Neural progenitor cell (in vitro differentiated cells): Measurements from ENCODE around the gene KIF16B.

ENCODE experiments used
- EZH2 ChIP-seq: fragments of 200-600 bp; sonication (generic); IDR thresholded peaks from 2 replicates; pipeline ENCODE4 v1.6.1; 2017; ENCODE audit warnings: antibody characterized with exemption, mild to moderate bottlenecking, moderate library complexity
- EZH2phosphoT487 ChIP-seq: fragments of 200-600 bp; sonication (generic); IDR thresholded peaks from 2 replicates; pipeline ENCODE4 v1.6.1; 2017; ENCODE audit warnings: antibody characterized with exemption
- TF ChIP-seq, protein P1 (sequence below): fragments of 200-600 bp; sonication (generic); IDR thresholded peaks from 2 replicates; pipeline ENCODE4 v1.5.1; 2017; ENCODE audit warnings: antibody characterized with exemption, mild to moderate bottlenecking

DNA sequence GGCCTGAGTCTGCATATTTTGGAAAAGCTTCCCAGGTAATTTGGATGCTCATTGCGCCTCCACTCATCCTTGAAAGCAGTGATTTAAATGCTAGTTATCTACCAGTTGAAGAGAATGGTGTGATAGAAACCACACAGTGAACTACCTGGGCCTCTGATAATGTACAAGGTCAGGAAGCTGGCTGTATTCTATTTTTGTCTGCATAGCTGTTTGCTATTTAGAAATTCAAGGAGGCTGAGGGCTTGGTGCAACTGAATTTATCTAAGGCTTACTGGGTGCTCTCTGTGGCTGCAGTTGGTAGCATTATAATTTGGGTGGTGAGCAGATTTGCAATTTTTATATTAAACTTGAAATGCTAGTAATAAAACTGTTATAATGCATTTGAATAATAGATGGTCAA, 245.6 kb downstream of the KIF16B start:
- TF ChIP-seq, protein P1, sequence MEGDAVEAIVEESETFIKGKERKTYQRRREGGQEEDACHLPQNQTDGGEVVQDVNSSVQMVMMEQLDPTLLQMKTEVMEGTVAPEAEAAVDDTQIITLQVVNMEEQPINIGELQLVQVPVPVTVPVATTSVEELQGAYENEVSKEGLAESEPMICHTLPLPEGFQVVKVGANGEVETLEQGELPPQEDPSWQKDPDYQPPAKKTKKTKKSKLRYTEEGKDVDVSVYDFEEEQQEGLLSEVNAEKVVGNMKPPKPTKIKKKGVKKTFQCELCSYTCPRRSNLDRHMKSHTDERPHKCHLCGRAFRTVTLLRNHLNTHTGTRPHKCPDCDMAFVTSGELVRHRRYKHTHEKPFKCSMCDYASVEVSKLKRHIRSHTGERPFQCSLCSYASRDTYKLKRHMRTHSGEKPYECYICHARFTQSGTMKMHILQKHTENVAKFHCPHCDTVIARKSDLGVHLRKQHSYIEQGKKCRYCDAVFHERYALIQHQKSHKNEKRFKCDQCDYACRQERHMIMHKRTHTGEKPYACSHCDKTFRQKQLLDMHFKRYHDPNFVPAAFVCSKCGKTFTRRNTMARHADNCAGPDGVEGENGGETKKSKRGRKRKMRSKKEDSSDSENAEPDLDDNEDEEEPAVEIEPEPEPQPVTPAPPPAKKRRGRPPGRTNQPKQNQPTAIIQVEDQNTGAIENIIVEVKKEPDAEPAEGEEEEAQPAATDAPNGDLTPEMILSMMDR = no peak
- TF ChIP-seq EZH2 (no peak), EZH2phosphoT487 (no peak)
